Liver (tissue), 9 donors: ENCODE measurements around the gene DSCAM. TPM values are rescaled to one million over a fixed set of nuclear protein-coding genes. Genes with fewer than 3 reads are reported as not detected.

Experiments
- DNase-seq: peaks from one replicate; pipeline ENCODE4 v3.0.0-alpha.2; 2017; ENCODE audit warnings: low spot score
- H3K27ac ChIP-seq, 2 donors: one replicate each; pipeline ENCODE4 v1.7.0; 2013; ENCODE audit warnings: inconsistent platforms in 2 of 2, low read length in 2 of 2, control low read depth in 1 of 2, low read depth in 1 of 2, mild to moderate bottlenecking in 1 of 2
- H3K27me3 ChIP-seq, 4 donors: one replicate each; pipeline versions ENCODE4 v1.6.1 to v1.7.0; 2013; ENCODE audit warnings: low read length in 3 of 4, inconsistent platforms in 1 of 4, mild to moderate bottlenecking in 1 of 4, moderate library complexity in 1 of 4; ENCODE audit not compliant: control insufficient read depth in 4 of 4, insufficient read depth in 4 of 4
- H3K36me3 ChIP-seq, 4 donors: one replicate each; pipeline versions ENCODE4 v1.6.1 to v1.7.0; 2013; ENCODE audit warnings: low read length in 3 of 4, mild to moderate bottlenecking in 3 of 4, low read depth in 1 of 4, moderate library complexity in 1 of 4; ENCODE audit not compliant: control insufficient read depth in 4 of 4, insufficient read depth in 3 of 4
- H3K4me1 ChIP-seq, 4 donors: one replicate each; pipeline versions ENCODE4 v1.6.1 to v1.7.0; 2013; ENCODE audit warnings: low read length in 3 of 4, mild to moderate bottlenecking in 3 of 4, moderate library complexity in 1 of 4; ENCODE audit not compliant: control insufficient read depth in 4 of 4, insufficient read depth in 4 of 4
- H3K4me3 ChIP-seq, 3 donors: one replicate each; pipeline versions ENCODE4 v1.6.1 to v1.7.0; 2013; ENCODE audit warnings: low read length in 3 of 3, control low read depth in 1 of 3, low read depth in 1 of 3, mild to moderate bottlenecking in 1 of 3
- H3K9ac ChIP-seq, 2 donors: one replicate each; pipeline ENCODE4 v1.7.0; 2013; ENCODE audit warnings: low read length in 2 of 2, mild to moderate bottlenecking in 2 of 2, moderate library complexity in 2 of 2, control low read depth in 1 of 2, low read depth in 1 of 2
- H3K9me3 ChIP-seq, 4 donors: one replicate each; pipeline versions ENCODE4 v1.6.1 to v1.7.0; 2013; ENCODE audit warnings: low read length in 3 of 4; ENCODE audit not compliant: control insufficient read depth in 4 of 4
- ATF3 ChIP-seq: IDR thresholded peaks from 2 replicates; pipeline ENCODE4 v1.6.1; 2016; ENCODE audit warnings: antibody characterized with exemption
- CTCF ChIP-seq: fragments of 150-350 bp; IDR thresholded peaks from 2 replicates; pipeline ENCODE4 v1.5.1; 2017; ENCODE audit warnings: improper control_type of control experiment, low read depth, low read length; ENCODE audit not compliant: missing input control
- EGR1 ChIP-seq, 2 donors: IDR thresholded peaks; 2 replicates each; pipeline ENCODE4 v1.6.1; 2016 to 2018; ENCODE audit warnings: antibody characterized with exemption in 2 of 2, low read depth in 2 of 2
- FOXA1 ChIP-seq: IDR thresholded peaks from 2 replicates; pipeline ENCODE4 v1.6.1; 2016; ENCODE audit warnings: antibody characterized with exemption
- FOXA2 ChIP-seq: IDR thresholded peaks from 2 replicates; pipeline ENCODE4 v1.6.1; 2016; ENCODE audit warnings: antibody characterized with exemption
- GABPA ChIP-seq, 2 donors: IDR thresholded peaks in 1 of 2; conservative IDR thresholded peaks in 1 of 2; 2 replicates each; pipeline ENCODE4 v1.6.1; 2016; ENCODE audit warnings: antibody characterized with exemption in 2 of 2, mild to moderate bottlenecking in 1 of 2, moderate library complexity in 1 of 2
- HNF4A ChIP-seq, 2 donors: conservative IDR thresholded peaks; 2 replicates each; pipeline ENCODE4 v1.6.1; 2016; ENCODE audit warnings: antibody characterized with exemption in 2 of 2, mild to moderate bottlenecking in 2 of 2
- HNF4G ChIP-seq: IDR thresholded peaks from 2 replicates; pipeline ENCODE4 v1.6.1; 2016; ENCODE audit warnings: antibody characterized with exemption
- JUND ChIP-seq, 2 donors: IDR thresholded peaks; 2 replicates each; pipeline ENCODE4 v1.6.1; 2016; ENCODE audit warnings: antibody characterized with exemption in 2 of 2
- MAX ChIP-seq: IDR thresholded peaks from 2 replicates; pipeline ENCODE4 v1.6.1; 2016; ENCODE audit warnings: antibody characterized with exemption
- NR2F2 ChIP-seq: IDR thresholded peaks from 2 replicates; pipeline ENCODE4 v1.6.1; 2016; ENCODE audit warnings: antibody characterized with exemption
- RAD21 ChIP-seq, 2 donors: IDR thresholded peaks; 2 replicates each; pipeline ENCODE4 v1.6.1; 2016; ENCODE audit warnings: antibody characterized with exemption in 2 of 2, mild to moderate bottlenecking in 2 of 2
- RXRA ChIP-seq, 2 donors: IDR thresholded peaks; 2 replicates each; pipeline ENCODE4 v1.6.1; 2017 to 2018; ENCODE audit warnings: antibody characterized with exemption in 2 of 2, mild to moderate bottlenecking in 1 of 2
- SP1 ChIP-seq: IDR thresholded peaks from 2 replicates; pipeline ENCODE4 v1.6.1; 2018; ENCODE audit warnings: antibody characterized with exemption, mild to moderate bottlenecking
- YY1 ChIP-seq: IDR thresholded peaks from 2 replicates; pipeline ENCODE4 v1.6.1; 2016; ENCODE audit warnings: antibody characterized with exemption, mild to moderate bottlenecking
- ZBTB33 ChIP-seq: IDR thresholded peaks from 2 replicates; pipeline ENCODE4 v1.6.1; 2016; ENCODE audit warnings: antibody characterized with exemption
- WGBS: extraction: QIAGEN DNeasy Blood & Tissue Kit; methylation state at CpG from one replicate; pipeline ENCODE4 v1.1.7; 2013; 5-methylcytosine and 5-hydroxymethylcytosine counted together
- polyA plus RNA-seq, 2 donors: library from polyadenylated mRNA; stranded (reverse) in 1 of 2; unstranded in 1 of 2; fragments of 200-250 nt in 1 of 2; fragments of >200 nt in 1 of 2; fragmentation: Nextera tagmentation in 1 of 2; extraction: Ambion mirVana in 1 of 2; gene quantifications; one replicate each; pipeline versions ENCODE4 v1.2.1 to v1.2.3, GENCODE V29; 2013 to 2015
- total RNA-seq, 2 donors: library from RNA; depleted of rRNA; stranded (reverse); fragments of >200 nt; gene quantifications; one replicate each; pipeline ENCODE4 v1.2.3, GENCODE V29; 2014
- TF ChIP-seq, protein P1 (sequence below): IDR thresholded peaks from 2 replicates; pipeline ENCODE4 v1.6.1; 2016; ENCODE audit warnings: antibody characterized with exemption, mild to moderate bottlenecking
- donor health status: healthy.
- donor health status: healthy.
- donor health status: healthy.
- donor health status: healthy.
- donor health status: healthy.

Gene DSCAM
- total and polyA plus RNA-seq, 4 donors: 0.02 to 0.23 (median 0.10) TPM

- WGBS: 95% methylated on average over 5 of the region's 5 CpGs
- Histone ChIP-seq H3K4me1 (no peaks in the 10 kb centered on the region), H3K27ac (no peak overlapping the region), H3K36me3 (no peaks in the 10 kb centered on the region), H3K4me3 (no peak overlapping the region), H3K9me3 (no peaks in the 10 kb centered on the region), H3K27me3 (peaks cover 0 to 4% (median 0%) of the 10 kb centered on the region in 4 donors), H3K9ac (no peak overlapping the region)
- no peak for DNase-seq
- no peak for TF ChIP-seq JUND (IDR thresholded peaks at IDR 0.05)
- no peak for TF ChIP-seq MAX
- TF ChIP-seq GABPA (IDR thresholded peaks at IDR 0.05 in 1 of 2, conservative IDR thresholded peaks at IDR 0.05 in 1 of 2): no peak
- TF ChIP-seq, protein P1, sequence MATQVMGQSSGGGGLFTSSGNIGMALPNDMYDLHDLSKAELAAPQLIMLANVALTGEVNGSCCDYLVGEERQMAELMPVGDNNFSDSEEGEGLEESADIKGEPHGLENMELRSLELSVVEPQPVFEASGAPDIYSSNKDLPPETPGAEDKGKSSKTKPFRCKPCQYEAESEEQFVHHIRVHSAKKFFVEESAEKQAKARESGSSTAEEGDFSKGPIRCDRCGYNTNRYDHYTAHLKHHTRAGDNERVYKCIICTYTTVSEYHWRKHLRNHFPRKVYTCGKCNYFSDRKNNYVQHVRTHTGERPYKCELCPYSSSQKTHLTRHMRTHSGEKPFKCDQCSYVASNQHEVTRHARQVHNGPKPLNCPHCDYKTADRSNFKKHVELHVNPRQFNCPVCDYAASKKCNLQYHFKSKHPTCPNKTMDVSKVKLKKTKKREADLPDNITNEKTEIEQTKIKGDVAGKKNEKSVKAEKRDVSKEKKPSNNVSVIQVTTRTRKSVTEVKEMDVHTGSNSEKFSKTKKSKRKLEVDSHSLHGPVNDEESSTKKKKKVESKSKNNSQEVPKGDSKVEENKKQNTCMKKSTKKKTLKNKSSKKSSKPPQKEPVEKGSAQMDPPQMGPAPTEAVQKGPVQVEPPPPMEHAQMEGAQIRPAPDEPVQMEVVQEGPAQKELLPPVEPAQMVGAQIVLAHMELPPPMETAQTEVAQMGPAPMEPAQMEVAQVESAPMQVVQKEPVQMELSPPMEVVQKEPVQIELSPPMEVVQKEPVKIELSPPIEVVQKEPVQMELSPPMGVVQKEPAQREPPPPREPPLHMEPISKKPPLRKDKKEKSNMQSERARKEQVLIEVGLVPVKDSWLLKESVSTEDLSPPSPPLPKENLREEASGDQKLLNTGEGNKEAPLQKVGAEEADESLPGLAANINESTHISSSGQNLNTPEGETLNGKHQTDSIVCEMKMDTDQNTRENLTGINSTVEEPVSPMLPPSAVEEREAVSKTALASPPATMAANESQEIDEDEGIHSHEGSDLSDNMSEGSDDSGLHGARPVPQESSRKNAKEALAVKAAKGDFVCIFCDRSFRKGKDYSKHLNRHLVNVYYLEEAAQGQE: no peak
- TF ChIP-seq CTCF: no peak
- no peak for TF ChIP-seq YY1
- no peak for TF ChIP-seq ZBTB33
- no peak for TF ChIP-seq HNF4G
- TF ChIP-seq EGR1 (IDR thresholded peaks at IDR 0.05; ENCODE audit: low read depth in 2 of 2): no peak
- no peak for TF ChIP-seq FOXA1
- no peak for TF ChIP-seq RAD21 (IDR thresholded peaks at IDR 0.05)
- TF ChIP-seq SP1: no peak
- TF ChIP-seq ATF3: no peak
- TF ChIP-seq FOXA2: no peak
- no peak for TF ChIP-seq RXRA (IDR thresholded peaks at IDR 0.05)
Measured at GRCh38 chr21:40073642-40074041, 773.3 kb downstream of the DSCAM start.

GRCh38 chr21:40070871-40071270 is 776.1 kb downstream of the DSCAM start:
- Histone ChIP-seq H3K4me3 (no peak overlapping the region), H3K9me3 (no peaks in the 10 kb centered on the region), H3K9ac (no peak overlapping the region), H3K4me1 (no peaks in the 10 kb centered on the region), H3K36me3 (no peaks in the 10 kb centered on the region), H3K27ac (no peak overlapping the region), H3K27me3 (peaks cover 0 to 2% (median under 1%) of the 10 kb centered on the region in 4 donors)
- DNase-seq: no peak
- WGBS: 74% methylated on average over 4 of the region's 4 CpGs
- TF ChIP-seq NR2F2 (no peak), RAD21 (IDR thresholded peaks at IDR 0.05) (no peak), MAX (no peak), CTCF (no peak), GABPA (IDR thresholded peaks at IDR 0.05 in 1 of 2, conservative IDR thresholded peaks at IDR 0.05 in 1 of 2) (no peak), HNF4A (conservative IDR thresholded peaks at IDR 0.05) (no peak), FOXA2 (no peak), ATF3 (no peak), FOXA1 (no peak), YY1 (no peak), HNF4G (no peak), RXRA (IDR thresholded peaks at IDR 0.05) (no peak)
- TF ChIP-seq, protein P1: no peak
